WTC11 (cell line): Measurements from ENCODE around the gene PLXNA1. TPM values are rescaled to one million over a fixed set of nuclear protein-coding genes. Genes with fewer than 3 reads are reported as not detected.

Source experiments
- FOXJ3 ChIP-seq: sonication (generic); formaldehyde crosslinking; IDR thresholded peaks from 2 replicates; pipeline ENCODE4 v1.9.0; 2021; ENCODE audit warnings: missing genetic modification reagents, mild to moderate bottlenecking, borderline replicate concordance
- GRHL2 ChIP-seq: fragments of 250-450 bp; sonication (Bioruptor Pico); IDR thresholded peaks from 2 replicates; pipeline ENCODE4 v1.8.0; 2022; ENCODE audit warnings: mild to moderate bottlenecking, moderate library complexity; ENCODE audit not compliant: insufficient replicate concordance, severe bottlenecking
- MXD4 ChIP-seq: fragments of 250-450 bp; sonication (Bioruptor Pico); IDR thresholded peaks from 2 replicates; pipeline ENCODE4 v1.8.0; 2021; ENCODE audit warnings: mild to moderate bottlenecking, moderate library complexity, borderline replicate concordance
- OVOL2 ChIP-seq: fragments of 250-450 bp; sonication (Bioruptor Pico); IDR thresholded peaks from 2 replicates; pipeline ENCODE4 v1.9.0; 2021; ENCODE audit warnings: mild to moderate bottlenecking, borderline replicate concordance
- RORB ChIP-seq: fragments of 250-450 bp; sonication (Bioruptor Pico); IDR thresholded peaks from 2 replicates; pipeline ENCODE4 v1.9.0; 2021; ENCODE audit warnings: mild to moderate bottlenecking
- total RNA-seq: library from RNA; stranded (reverse); gene quantifications from 3 replicates; pipeline ENCODE4 v1.2.3, GENCODE V29; 2021
- TF ChIP-seq, protein P1 (sequence below): sonication (generic); formaldehyde crosslinking; IDR thresholded peaks from 2 replicates; pipeline ENCODE4 v1.8.0; 2023; ENCODE audit warnings: mild to moderate bottlenecking, missing genetic modification reagents
- TF ChIP-seq, protein P2 (sequence below): sonication (generic); formaldehyde crosslinking; IDR thresholded peaks from 2 replicates; pipeline ENCODE4 v1.8.0; 2023; ENCODE audit warnings: missing genetic modification reagents, mild to moderate bottlenecking, borderline replicate concordance
- TF ChIP-seq, protein P3 (sequence below): sonication (generic); formaldehyde crosslinking; IDR thresholded peaks from 2 replicates; pipeline ENCODE4 v1.8.1; 2023; ENCODE audit warnings: mild to moderate bottlenecking, missing genetic modification reagents, moderate library complexity
- TF ChIP-seq, protein P4 (sequence below): sonication (generic); formaldehyde crosslinking; conservative IDR thresholded peaks from 2 replicates; pipeline ENCODE4 v1.8.1; 2023; ENCODE audit warnings: mild to moderate bottlenecking, low read depth, missing genetic modification reagents, moderate library complexity
- TF ChIP-seq, protein P5 (sequence below): fragments of 250-450 bp; sonication (Bioruptor Pico); IDR thresholded peaks from 2 replicates; pipeline ENCODE4 v1.9.0; 2021; ENCODE audit warnings: moderate library complexity, mild to moderate bottlenecking, inconsistent platforms, borderline replicate concordance
- TF ChIP-seq, protein P6 (sequence below): sonication (generic); formaldehyde crosslinking; IDR thresholded peaks from 2 replicates; pipeline ENCODE4 v1.8.0; 2022; ENCODE audit warnings: missing genetic modification reagents

The PLXNA1 gene
- total RNA-seq, 1 experiment from 2014 or later, result 53.8 TPM

DNA sequence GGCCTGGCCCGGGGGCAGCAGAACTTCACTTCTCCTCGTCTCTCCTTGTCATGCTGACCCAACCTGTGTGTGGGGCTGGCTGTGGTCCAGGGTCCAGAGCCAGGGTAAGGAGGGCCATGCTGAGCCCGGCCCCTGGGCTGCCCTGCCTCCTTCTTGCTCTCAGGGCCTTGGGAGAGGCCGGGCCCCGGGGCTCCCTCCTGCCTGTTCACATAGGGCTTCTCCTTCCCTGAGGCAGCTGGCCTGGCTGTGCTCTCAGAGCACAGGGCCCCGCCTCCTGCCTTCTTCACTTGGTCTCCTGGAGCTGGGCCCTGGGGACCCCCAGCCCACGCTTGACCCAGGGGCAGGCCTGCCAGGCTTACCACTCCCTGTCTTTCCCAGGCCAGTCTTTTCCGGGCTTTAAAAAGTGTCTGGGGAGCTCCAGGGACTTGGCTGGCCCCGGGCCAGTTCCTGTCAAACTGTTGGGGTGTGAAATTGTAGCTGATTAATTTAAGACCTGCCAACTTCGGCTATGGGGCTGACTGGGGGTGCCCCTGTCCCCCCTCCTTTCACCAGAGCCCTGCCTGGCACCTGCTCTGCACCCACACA, 11.8 kb downstream of the PLXNA1 start (continued):
- TF ChIP-seq, protein P1, sequence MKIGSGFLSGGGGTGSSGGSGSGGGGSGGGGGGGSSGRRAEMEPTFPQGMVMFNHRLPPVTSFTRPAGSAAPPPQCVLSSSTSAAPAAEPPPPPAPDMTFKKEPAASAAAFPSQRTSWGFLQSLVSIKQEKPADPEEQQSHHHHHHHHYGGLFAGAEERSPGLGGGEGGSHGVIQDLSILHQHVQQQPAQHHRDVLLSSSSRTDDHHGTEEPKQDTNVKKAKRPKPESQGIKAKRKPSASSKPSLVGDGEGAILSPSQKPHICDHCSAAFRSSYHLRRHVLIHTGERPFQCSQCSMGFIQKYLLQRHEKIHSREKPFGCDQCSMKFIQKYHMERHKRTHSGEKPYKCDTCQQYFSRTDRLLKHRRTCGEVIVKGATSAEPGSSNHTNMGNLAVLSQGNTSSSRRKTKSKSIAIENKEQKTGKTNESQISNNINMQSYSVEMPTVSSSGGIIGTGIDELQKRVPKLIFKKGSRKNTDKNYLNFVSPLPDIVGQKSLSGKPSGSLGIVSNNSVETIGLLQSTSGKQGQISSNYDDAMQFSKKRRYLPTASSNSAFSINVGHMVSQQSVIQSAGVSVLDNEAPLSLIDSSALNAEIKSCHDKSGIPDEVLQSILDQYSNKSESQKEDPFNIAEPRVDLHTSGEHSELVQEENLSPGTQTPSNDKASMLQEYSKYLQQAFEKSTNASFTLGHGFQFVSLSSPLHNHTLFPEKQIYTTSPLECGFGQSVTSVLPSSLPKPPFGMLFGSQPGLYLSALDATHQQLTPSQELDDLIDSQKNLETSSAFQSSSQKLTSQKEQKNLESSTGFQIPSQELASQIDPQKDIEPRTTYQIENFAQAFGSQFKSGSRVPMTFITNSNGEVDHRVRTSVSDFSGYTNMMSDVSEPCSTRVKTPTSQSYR (CRISPR knock-in tag), result no peak
- TF ChIP-seq, protein P2, sequence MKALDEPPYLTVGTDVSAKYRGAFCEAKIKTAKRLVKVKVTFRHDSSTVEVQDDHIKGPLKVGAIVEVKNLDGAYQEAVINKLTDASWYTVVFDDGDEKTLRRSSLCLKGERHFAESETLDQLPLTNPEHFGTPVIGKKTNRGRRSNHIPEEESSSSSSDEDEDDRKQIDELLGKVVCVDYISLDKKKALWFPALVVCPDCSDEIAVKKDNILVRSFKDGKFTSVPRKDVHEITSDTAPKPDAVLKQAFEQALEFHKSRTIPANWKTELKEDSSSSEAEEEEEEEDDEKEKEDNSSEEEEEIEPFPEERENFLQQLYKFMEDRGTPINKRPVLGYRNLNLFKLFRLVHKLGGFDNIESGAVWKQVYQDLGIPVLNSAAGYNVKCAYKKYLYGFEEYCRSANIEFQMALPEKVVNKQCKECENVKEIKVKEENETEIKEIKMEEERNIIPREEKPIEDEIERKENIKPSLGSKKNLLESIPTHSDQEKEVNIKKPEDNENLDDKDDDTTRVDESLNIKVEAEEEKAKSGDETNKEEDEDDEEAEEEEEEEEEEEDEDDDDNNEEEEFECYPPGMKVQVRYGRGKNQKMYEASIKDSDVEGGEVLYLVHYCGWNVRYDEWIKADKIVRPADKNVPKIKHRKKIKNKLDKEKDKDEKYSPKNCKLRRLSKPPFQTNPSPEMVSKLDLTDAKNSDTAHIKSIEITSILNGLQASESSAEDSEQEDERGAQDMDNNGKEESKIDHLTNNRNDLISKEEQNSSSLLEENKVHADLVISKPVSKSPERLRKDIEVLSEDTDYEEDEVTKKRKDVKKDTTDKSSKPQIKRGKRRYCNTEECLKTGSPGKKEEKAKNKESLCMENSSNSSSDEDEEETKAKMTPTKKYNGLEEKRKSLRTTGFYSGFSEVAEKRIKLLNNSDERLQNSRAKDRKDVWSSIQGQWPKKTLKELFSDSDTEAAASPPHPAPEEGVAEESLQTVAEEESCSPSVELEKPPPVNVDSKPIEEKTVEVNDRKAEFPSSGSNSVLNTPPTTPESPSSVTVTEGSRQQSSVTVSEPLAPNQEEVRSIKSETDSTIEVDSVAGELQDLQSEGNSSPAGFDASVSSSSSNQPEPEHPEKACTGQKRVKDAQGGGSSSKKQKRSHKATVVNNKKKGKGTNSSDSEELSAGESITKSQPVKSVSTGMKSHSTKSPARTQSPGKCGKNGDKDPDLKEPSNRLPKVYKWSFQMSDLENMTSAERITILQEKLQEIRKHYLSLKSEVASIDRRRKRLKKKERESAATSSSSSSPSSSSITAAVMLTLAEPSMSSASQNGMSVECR (CRISPR knock-in tag), result no peak
- TF ChIP-seq FOXJ3 (CRISPR knock-in tag) (no peak), OVOL2 (CRISPR knock-in tag) (no peak), GRHL2 (CRISPR knock-in tag) (no peak), RORB (no peak), MXD4 (CRISPR knock-in tag) (no peak)
- TF ChIP-seq, protein P3, sequence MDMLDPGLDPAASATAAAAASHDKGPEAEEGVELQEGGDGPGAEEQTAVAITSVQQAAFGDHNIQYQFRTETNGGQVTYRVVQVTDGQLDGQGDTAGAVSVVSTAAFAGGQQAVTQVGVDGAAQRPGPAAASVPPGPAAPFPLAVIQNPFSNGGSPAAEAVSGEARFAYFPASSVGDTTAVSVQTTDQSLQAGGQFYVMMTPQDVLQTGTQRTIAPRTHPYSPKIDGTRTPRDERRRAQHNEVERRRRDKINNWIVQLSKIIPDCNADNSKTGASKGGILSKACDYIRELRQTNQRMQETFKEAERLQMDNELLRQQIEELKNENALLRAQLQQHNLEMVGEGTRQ (CRISPR knock-in tag), result no peak
- TF ChIP-seq, protein P4, sequence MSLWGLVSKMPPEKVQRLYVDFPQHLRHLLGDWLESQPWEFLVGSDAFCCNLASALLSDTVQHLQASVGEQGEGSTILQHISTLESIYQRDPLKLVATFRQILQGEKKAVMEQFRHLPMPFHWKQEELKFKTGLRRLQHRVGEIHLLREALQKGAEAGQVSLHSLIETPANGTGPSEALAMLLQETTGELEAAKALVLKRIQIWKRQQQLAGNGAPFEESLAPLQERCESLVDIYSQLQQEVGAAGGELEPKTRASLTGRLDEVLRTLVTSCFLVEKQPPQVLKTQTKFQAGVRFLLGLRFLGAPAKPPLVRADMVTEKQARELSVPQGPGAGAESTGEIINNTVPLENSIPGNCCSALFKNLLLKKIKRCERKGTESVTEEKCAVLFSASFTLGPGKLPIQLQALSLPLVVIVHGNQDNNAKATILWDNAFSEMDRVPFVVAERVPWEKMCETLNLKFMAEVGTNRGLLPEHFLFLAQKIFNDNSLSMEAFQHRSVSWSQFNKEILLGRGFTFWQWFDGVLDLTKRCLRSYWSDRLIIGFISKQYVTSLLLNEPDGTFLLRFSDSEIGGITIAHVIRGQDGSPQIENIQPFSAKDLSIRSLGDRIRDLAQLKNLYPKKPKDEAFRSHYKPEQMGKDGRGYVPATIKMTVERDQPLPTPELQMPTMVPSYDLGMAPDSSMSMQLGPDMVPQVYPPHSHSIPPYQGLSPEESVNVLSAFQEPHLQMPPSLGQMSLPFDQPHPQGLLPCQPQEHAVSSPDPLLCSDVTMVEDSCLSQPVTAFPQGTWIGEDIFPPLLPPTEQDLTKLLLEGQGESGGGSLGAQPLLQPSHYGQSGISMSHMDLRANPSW, result no peak
- TF ChIP-seq, protein P5, sequence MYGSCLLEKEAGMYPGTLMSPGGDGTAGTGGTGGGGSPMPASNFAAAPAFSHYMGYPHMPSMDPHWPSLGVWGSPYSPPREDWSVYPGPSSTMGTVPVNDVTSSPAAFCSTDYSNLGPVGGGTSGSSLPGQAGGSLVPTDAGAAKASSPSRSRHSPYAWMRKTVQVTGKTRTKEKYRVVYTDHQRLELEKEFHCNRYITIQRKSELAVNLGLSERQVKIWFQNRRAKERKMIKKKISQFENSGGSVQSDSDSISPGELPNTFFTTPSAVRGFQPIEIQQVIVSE (CRISPR knock-in tag), result no peak
- TF ChIP-seq, protein P6, sequence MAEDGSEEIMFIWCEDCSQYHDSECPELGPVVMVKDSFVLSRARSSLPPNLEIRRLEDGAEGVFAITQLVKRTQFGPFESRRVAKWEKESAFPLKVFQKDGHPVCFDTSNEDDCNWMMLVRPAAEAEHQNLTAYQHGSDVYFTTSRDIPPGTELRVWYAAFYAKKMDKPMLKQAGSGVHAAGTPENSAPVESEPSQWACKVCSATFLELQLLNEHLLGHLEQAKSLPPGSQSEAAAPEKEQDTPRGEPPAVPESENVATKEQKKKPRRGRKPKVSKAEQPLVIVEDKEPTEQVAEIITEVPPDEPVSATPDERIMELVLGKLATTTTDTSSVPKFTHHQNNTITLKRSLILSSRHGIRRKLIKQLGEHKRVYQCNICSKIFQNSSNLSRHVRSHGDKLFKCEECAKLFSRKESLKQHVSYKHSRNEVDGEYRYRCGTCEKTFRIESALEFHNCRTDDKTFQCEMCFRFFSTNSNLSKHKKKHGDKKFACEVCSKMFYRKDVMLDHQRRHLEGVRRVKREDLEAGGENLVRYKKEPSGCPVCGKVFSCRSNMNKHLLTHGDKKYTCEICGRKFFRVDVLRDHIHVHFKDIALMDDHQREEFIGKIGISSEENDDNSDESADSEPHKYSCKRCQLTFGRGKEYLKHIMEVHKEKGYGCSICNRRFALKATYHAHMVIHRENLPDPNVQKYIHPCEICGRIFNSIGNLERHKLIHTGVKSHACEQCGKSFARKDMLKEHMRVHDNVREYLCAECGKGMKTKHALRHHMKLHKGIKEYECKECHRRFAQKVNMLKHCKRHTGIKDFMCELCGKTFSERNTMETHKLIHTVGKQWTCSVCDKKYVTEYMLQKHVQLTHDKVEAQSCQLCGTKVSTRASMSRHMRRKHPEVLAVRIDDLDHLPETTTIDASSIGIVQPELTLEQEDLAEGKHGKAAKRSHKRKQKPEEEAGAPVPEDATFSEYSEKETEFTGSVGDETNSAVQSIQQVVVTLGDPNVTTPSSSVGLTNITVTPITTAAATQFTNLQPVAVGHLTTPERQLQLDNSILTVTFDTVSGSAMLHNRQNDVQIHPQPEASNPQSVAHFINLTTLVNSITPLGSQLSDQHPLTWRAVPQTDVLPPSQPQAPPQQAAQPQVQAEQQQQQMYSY (CRISPR knock-in tag), result no peak
